Measurements from ENCODE around the gene ARHGAP22. TPM values are rescaled to one million over a fixed set of nuclear protein-coding genes. Genes with fewer than 3 reads are reported as not detected.

Gene ARHGAP22
- total RNA-seq, 4 donors from 2014 or later: 0.59 to 2.1 (median 1.2) TPM

GRCh38 chr10:48598936-48599829 is 5.7 kb downstream of the ARHGAP22 start:
- Histone ChIP-seq H3K36me3 (no peaks in the 10 kb centered on the region), H3K4me3 (no peak overlapping the region), H3K27me3 (peaks cover 0 to 9% (median 0%) of the 10 kb centered on the region in 4 donors), H3K27ac (no peak overlapping the region), H3K9me3 (no peaks in the 10 kb centered on the region), H3K4me1 (peaks cover 0 to 3% (median 2%) of the 10 kb centered on the region in 3 donors)
- intact Hi-C loops (cut with DNase I): no loop called here
- no peak for DNase-seq
- no peak for TF ChIP-seq POLR2A (IDR thresholded peaks at IDR 0.05)
- TF ChIP-seq CTCF (IDR thresholded peaks at IDR 0.05): no peak
- WGBS, 2 donors: 63 to 69% methylated on average over 4 to 6 of the region's 6 CpGs

DNA sequence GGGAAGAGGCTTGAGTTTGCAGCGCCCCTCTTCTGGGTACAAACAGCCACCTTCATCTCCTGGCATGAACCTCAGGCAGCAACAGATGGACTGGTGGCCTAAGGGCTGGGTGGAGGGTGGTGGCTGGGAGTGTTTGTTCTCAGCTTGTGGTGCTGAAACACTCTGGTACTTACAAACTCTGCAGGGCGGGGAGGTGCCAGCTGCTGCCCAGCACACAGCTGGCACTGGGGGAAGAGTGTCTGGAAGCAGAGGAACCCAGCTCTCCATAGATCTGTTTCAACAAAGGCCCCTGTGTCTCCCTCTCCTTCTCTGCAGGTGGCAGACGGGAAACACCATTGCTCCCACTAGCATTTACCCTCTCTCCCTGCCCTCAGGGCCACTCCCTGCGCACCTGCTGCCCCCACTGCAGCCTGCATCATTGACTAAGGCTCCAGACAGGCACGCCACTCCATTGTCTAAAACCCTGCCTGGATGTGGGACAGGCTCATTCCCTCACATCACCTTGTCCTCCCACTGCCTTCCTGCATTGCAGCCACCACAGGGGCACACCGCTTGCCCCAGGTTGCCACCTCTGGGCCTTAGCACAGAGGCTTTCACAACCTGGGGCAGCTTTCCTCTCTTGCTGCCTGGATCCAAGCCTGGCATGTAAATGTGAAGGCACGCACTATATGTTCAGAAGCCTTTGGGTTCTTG is 6.5 kb downstream of the ARHGAP22 start:
- Histone ChIP-seq H3K9me3 (no peaks in the 10 kb centered on the region), H3K27me3 (peaks cover 0 to under 1% (median 0%) of the 10 kb centered on the region in 4 donors), H3K4me1 (no peaks in the 10 kb centered on the region), H3K27ac (no peak overlapping the region), H3K4me3 (no peak overlapping the region), H3K36me3 (no peaks in the 10 kb centered on the region)
- intact Hi-C loops (cut with DNase I): no loop called here
- no peak for DNase-seq
- no peak for TF ChIP-seq CTCF (IDR thresholded peaks at IDR 0.05)
- TF ChIP-seq POLR2A (IDR thresholded peaks at IDR 0.05): no peak
- WGBS, 2 donors: 80 to 84% methylated on average over 6 to 7 of the region's 7 CpGs

DNA sequence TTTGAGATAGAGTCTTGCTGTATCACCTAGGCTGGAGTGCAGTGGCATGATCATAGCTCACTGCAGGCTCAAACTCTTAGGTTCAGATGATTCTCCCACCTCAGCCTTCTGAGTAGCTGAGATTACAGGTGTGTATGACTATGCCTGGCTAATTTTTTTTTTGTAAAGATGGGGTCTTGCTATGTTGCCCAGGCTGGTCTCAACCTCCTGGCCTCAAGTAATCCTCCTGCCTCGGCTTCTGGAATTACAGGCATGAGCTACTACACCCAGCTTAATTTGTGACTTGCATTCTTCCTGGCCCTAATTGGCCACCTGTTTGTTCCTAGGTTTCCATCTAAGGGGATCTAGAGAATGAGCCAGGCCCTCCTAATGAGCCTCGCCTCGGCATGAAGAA is 9.3 kb downstream of the ARHGAP22 start:
- no peaks in the 10 kb centered on the region for H3K27me3 ChIP-seq
- no peaks in the 10 kb centered on the region for H3K4me1 ChIP-seq
- no peak overlapping the region for H3K4me3 ChIP-seq
- 81 to 98% methylated on average over 3 of the region's 3 CpGs for WGBS, 2 donors
- intact Hi-C loops (cut with DNase I): no loop called here
- TF ChIP-seq POLR2A (IDR thresholded peaks at IDR 0.05): no peak
- no peak for TF ChIP-seq CTCF (IDR thresholded peaks at IDR 0.05)
- no peak for DNase-seq
- no peaks in the 10 kb centered on the region for H3K9me3 ChIP-seq
- H3K27ac ChIP-seq: no peak overlapping the region
- H3K36me3 ChIP-seq: no peaks in the 10 kb centered on the region

GRCh38 chr10:48594803-48595538 is 9.9 kb downstream of the ARHGAP22 start:
- TF ChIP-seq CTCF (IDR thresholded peaks at IDR 0.05) (no peak), POLR2A (IDR thresholded peaks at IDR 0.05) (no peak)
- no peak for DNase-seq
- Histone ChIP-seq H3K27me3 (no peaks in the 10 kb centered on the region), H3K9me3 (no peaks in the 10 kb centered on the region), H3K4me3 (no peak overlapping the region), H3K27ac (no peak overlapping the region), H3K36me3 (no peaks in the 10 kb centered on the region), H3K4me1 (peaks cover 0 to 3% (median under 1%) of the 10 kb centered on the region in 3 donors)
- 66 to 73% methylated on average over 6 to 7 of the region's 7 CpGs for WGBS, 2 donors
- intact Hi-C loops (cut with DNase I): no loop called here
